Brain microvascular endothelial cell (primary cell): ENCODE measurements around the gene MRPL24.

Source experiments
- DNase-seq: peaks from one replicate; pipeline ENCODE4 v3.0.0-alpha.2; 2020
- H3K27ac ChIP-seq: fragments of 250-450 bp; sonication (Bioruptor Pico); 2 replicates; pipeline ENCODE4 v1.5.1; 2020; ENCODE audit warnings: mild to moderate bottlenecking, moderate library complexity
- H3K27me3 ChIP-seq: fragments of 250-450 bp; sonication (Bioruptor Pico); replicated peaks from 2 replicates; pipeline ENCODE4 v1.5.1; 2020; ENCODE audit warnings: mild to moderate bottlenecking
- H3K36me3 ChIP-seq: fragments of 250-450 bp; sonication (Bioruptor Pico); replicated peaks from 2 replicates; pipeline ENCODE4 v1.5.1; 2020; ENCODE audit warnings: mild to moderate bottlenecking
- H3K4me3 ChIP-seq: 2 replicates; pipeline ENCODE4 v1.5.1; 2011; ENCODE audit warnings: low read depth, mild to moderate bottlenecking, control low read depth, low read length, moderate library complexity
- in situ Hi-C: cut with HindIII; loops from 2 replicates; pipeline ENCODE4 v1.10.0; 2017; ENCODE audit warnings: low sequenced_read_pairs, low pct_ligation_motif_present
- TF ChIP-seq, protein P1 (sequence below): IDR thresholded peaks from 2 replicates; pipeline ENCODE4 v1.5.1; 2011; ENCODE audit warnings: low read depth, mild to moderate bottlenecking, moderate library complexity, low read length, control low read depth, inconsistent platforms; ENCODE audit errors: missing control alignments

MRPL24 gene

DNA sequence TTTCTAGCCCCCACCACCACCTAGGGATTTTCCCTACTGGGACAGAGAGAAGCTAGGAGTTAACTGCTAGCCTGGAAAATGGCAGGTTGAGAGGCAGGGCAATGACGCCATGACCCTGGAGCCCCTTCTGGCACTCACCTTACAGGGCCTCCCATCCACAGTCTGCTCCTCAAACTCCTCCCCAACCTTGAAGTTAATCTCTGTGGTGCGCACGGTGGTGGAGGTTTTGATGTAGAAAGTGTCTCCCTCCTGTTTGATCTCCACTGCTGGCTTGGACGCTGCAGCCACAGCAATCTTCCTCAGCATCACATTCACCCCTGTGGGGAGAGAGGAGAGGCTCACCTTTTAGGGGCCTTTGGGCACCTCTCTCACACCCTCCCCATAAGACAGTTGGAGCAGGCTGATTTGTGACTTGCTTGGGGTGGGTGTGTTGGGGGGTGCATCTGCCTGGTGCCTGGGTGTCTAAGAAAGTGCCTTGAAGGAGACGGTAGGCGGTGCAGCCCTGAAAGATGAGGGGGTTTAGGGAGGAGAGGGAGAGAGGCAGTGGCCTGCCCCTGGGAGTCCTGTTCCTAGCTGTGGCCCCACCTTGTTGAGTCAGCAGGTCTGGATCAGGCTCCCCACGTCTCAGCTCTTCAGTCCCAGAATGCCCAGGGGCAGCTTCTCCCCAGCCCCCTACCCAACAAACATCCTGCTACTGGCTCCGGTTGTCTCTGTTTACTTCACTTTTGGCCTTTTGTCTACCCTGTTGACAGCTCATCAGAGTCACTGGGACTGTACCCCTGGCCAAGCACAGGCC is 40.0 kb downstream of the MRPL24 start:
- in situ Hi-C loops = no loop called here
- Histone ChIP-seq H3K27me3 (no peaks in the 10 kb centered on the region), H3K4me3 (no peak overlapping the region), H3K27ac (no peak overlapping the region), H3K36me3 (no peaks in the 10 kb centered on the region)
- no peak for DNase-seq
- TF ChIP-seq, protein P1, sequence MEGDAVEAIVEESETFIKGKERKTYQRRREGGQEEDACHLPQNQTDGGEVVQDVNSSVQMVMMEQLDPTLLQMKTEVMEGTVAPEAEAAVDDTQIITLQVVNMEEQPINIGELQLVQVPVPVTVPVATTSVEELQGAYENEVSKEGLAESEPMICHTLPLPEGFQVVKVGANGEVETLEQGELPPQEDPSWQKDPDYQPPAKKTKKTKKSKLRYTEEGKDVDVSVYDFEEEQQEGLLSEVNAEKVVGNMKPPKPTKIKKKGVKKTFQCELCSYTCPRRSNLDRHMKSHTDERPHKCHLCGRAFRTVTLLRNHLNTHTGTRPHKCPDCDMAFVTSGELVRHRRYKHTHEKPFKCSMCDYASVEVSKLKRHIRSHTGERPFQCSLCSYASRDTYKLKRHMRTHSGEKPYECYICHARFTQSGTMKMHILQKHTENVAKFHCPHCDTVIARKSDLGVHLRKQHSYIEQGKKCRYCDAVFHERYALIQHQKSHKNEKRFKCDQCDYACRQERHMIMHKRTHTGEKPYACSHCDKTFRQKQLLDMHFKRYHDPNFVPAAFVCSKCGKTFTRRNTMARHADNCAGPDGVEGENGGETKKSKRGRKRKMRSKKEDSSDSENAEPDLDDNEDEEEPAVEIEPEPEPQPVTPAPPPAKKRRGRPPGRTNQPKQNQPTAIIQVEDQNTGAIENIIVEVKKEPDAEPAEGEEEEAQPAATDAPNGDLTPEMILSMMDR = no peak

DNA sequence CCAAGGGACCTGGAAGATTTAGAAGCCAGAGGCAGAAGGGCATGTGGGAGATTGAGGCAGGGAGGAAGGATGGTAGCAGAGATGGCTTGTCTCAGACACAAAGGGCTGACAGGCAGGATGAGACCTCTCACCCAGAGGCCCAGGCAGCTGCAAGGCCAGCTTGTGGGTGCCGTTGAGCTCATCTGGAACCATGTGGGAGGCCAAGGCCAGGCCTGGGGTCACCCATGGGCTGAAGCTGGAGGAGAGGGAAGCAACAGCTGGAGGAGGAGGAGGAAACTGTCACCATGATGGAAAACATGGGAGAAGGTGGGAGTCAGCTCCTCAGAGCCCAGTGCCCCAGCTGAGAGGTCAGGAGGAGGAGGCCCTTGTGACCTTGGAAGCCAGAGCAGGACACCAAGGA is 41.9 kb downstream of the MRPL24 start:
- in situ Hi-C loops = no loop called here
- no peak overlapping the region for H3K4me3 ChIP-seq
- no peaks in the 10 kb centered on the region for H3K27me3 ChIP-seq
- H3K36me3 ChIP-seq = no peaks in the 10 kb centered on the region
- TF ChIP-seq, protein P1 = no peak
- no peak for DNase-seq
- no peak overlapping the region for H3K27ac ChIP-seq

DNA sequence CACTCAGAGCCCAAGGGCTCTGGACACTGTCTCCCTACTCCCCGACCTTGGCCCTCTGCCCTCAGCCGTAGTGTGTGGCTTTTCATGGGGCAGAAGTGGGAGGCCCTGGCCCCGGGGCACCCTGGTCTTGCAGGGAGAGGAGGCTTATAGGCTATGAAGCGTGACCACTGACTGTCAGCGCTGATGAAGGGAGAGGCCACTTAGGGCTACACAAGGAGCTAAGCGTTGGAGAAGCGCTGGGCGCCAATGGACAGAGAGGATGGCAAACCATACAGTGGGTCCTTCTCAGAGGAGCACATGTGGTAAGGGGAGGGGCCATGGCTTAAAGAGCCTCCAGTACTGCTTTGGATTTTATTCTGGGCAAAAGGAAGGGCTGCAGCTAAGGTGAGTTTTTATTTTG is 43.4 kb downstream of the MRPL24 start:
- Histone ChIP-seq H3K36me3 (no peaks in the 10 kb centered on the region), H3K27ac (no peak overlapping the region), H3K4me3 (no peak overlapping the region), H3K27me3 (no peaks in the 10 kb centered on the region)
- no peak for DNase-seq
- in situ Hi-C loops = no loop called here
- TF ChIP-seq, protein P1 = no peak

DNA sequence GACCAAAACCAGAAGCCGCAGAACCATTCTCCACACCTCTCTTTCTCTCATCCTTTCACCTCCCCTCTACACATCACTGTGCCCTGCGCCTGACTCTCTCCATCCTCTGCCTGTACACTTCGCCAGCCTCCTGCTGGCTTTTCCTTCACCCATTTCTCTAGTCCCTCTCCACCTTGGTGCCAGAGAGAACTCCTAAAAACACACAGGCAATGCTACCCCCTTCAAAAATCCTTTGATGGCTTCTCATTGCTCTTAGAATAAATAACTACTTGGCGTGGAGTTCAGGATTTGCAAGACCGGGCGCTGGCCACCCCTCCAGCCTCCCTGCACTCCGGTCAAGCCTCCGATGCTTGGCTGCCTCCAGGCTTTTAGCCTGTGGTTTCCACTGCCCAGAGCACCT is 44.1 kb downstream of the MRPL24 start:
- Histone ChIP-seq H3K36me3 (no peaks in the 10 kb centered on the region), H3K27me3 (no peaks in the 10 kb centered on the region), H3K27ac (no peak overlapping the region), H3K4me3 (no peak overlapping the region)
- in situ Hi-C loops = no loop called here
- no peak for DNase-seq
- TF ChIP-seq, protein P1 = no peak

DNA sequence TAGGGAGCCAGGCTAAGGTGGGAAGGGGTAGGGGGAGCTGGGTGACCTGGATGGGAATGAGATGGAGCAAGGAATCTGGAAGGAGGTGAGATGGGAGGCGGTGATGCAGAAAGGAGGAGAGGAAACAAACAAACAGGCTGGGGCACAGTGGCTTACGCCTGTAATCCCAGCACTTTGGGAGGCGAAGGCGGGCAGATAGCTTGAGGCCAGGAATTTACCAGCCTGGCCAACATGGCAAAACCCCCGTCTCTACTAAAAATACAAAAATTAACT is 46.3 kb downstream of the MRPL24 start:
- no peak overlapping the region for H3K27ac ChIP-seq
- TF ChIP-seq, protein P1 = no peak
- in situ Hi-C loops = no loop called here
- no peak overlapping the region for H3K4me3 ChIP-seq
- no peaks in the 10 kb centered on the region for H3K36me3 ChIP-seq
- no peak for DNase-seq
- H3K27me3 ChIP-seq = peaks cover 4% of the 10 kb centered on the region
